ENCODE results near the gene KLF7. TPM values are rescaled to one million over a fixed set of nuclear protein-coding genes. Genes with fewer than 3 reads are reported as not detected.

KLF7 gene
- 1 to 10 TPM; 6.9 to 9.3 TPM for total RNA-seq

GRCh38 chr2:207165121-207166038 lies at the start of gene KLF7:
KLF7 (minus strand) TSS chr2:207165948; CDS start chr2:207165568, 380 bp downstream.

Small RNAs within 50 kb of the gene (small RNA-seq; reads per million reads assigned to genes)
- 3.3 to 3.7 reads per million in 2 donors for gene MIR2355
- 0 reads per million in 2 donors for gene MIR7845

Other genes with a start within 250 kb of the KLF7 start
- gene CPO, start 226.4 kb downstream of the KLF7 start, total RNA-seq: under 1 TPM in 1 of 2 donors, not detected in 1; 0.34 TPM